Mesenchymal stem cell (in vitro differentiated cells and primary cell): ENCODE measurements around the gene ZNF608.
A peak's percentile ranks its signal among the peaks of the same experiment; 100 is the strongest.

Source experiments
- DNase-seq: peaks from one replicate; pipeline ENCODE4 v3.0.0-alpha.2; 2013
- H2AFZ ChIP-seq: one replicate; pipeline ENCODE4 v1.6.1; 2013; ENCODE audit warnings: low read depth, mild to moderate bottlenecking, control low read depth, inconsistent platforms, low read length, moderate library complexity
- H2AK5ac ChIP-seq: 2 replicates; pipeline ENCODE4 v1.6.1; 2013; ENCODE audit warnings: low read length, moderate library complexity, mild to moderate bottlenecking, inconsistent platforms; ENCODE audit not compliant: severe bottlenecking
- H2BK120ac ChIP-seq: one replicate; pipeline ENCODE4 v1.6.1; 2013; ENCODE audit warnings: low read depth, mild to moderate bottlenecking, inconsistent platforms, low read length, moderate library complexity
- H2BK12ac ChIP-seq, 2 experiments: one replicate each; pipeline ENCODE4 v1.6.1; 2013; ENCODE audit warnings: inconsistent platforms in 2 of 2, low read length in 2 of 2, mild to moderate bottlenecking in 2 of 2, moderate library complexity in 2 of 2, control low read depth in 1 of 2
- H2BK15ac ChIP-seq: one replicate; pipeline ENCODE4 v1.6.1; 2013; ENCODE audit warnings: mild to moderate bottlenecking, low read depth, inconsistent platforms; ENCODE audit not compliant: poor library complexity, severe bottlenecking
- H2BK5ac ChIP-seq: 2 replicates; pipeline ENCODE4 v1.6.1; 2013; ENCODE audit warnings: low read depth, mild to moderate bottlenecking, low read length, control low read depth, inconsistent platforms; ENCODE audit not compliant: poor library complexity, severe bottlenecking
- H3K14ac ChIP-seq, 2 experiments: one replicate each; pipeline ENCODE4 v1.6.1; 2013; ENCODE audit warnings: inconsistent platforms in 2 of 2, low read length in 2 of 2, control low read depth in 1 of 2, mild to moderate bottlenecking in 1 of 2, moderate library complexity in 1 of 2
- H3K18ac ChIP-seq, 2 experiments: one replicate each; pipeline ENCODE4 v1.6.1; 2013; ENCODE audit warnings: inconsistent platforms in 2 of 2, low read length in 2 of 2, control low read depth in 1 of 2, low read depth in 1 of 2, mild to moderate bottlenecking in 1 of 2
- H3K23ac ChIP-seq, 2 experiments: one replicate each; pipeline ENCODE4 v1.6.1; 2013; ENCODE audit warnings: inconsistent platforms in 2 of 2, low read length in 2 of 2, mild to moderate bottlenecking in 2 of 2, moderate library complexity in 2 of 2, control low read depth in 1 of 2
- H3K27ac ChIP-seq: 2 replicates; pipeline ENCODE4 v1.5.1; 2013; ENCODE audit warnings: mild to moderate bottlenecking, moderate library complexity, low read length, control low read depth, inconsistent platforms; ENCODE audit not compliant: poor library complexity, severe bottlenecking
- H3K27me3 ChIP-seq, 2 experiments: 2 replicates each; pipeline versions ENCODE4 v1.6.1 to v1.7.0; 2013; ENCODE audit warnings: low read length in 2 of 2, mild to moderate bottlenecking in 2 of 2, moderate library complexity in 2 of 2, control low read depth in 1 of 2, inconsistent platforms in 1 of 2; ENCODE audit not compliant: control insufficient read depth in 1 of 2, insufficient read depth in 1 of 2
- H3K36me3 ChIP-seq, 2 experiments: 2 replicates each; pipeline versions ENCODE4 v1.6.1 to v1.7.0; 2013; ENCODE audit warnings: low read length in 2 of 2, control low read depth in 1 of 2, inconsistent platforms in 1 of 2, low read depth in 1 of 2, mild to moderate bottlenecking in 1 of 2; ENCODE audit not compliant: insufficient read depth in 2 of 2, control insufficient read depth in 1 of 2
- H3K4ac ChIP-seq, 2 experiments: one replicate each; pipeline ENCODE4 v1.6.1; 2013; ENCODE audit warnings: inconsistent platforms in 2 of 2, low read length in 2 of 2, mild to moderate bottlenecking in 2 of 2, moderate library complexity in 2 of 2, control low read depth in 1 of 2, low read depth in 1 of 2
- H3K4me1 ChIP-seq: 2 replicates; pipeline ENCODE4 v1.6.1; 2013; ENCODE audit warnings: low read depth, low read length, control low read depth; ENCODE audit not compliant: control insufficient read depth, insufficient read depth
- H3K4me2 ChIP-seq: 2 replicates; pipeline ENCODE4 v1.6.1; 2013; ENCODE audit warnings: low read length, mild to moderate bottlenecking, inconsistent platforms; ENCODE audit not compliant: poor library complexity, severe bottlenecking
- H3K4me3 ChIP-seq, 2 experiments: 2 replicates each; pipeline versions ENCODE4 v1.5.1 to v1.7.0; 2013; ENCODE audit warnings: low read length in 2 of 2, mild to moderate bottlenecking in 2 of 2, control low read depth in 1 of 2, low read depth in 1 of 2; ENCODE audit not compliant: insufficient read depth in 1 of 2
- H3K79me1 ChIP-seq: replicated peaks from 2 replicates; pipeline ENCODE4 v1.6.1; 2013; ENCODE audit warnings: mild to moderate bottlenecking, control low read depth, low read length, inconsistent platforms; ENCODE audit not compliant: poor library complexity, severe bottlenecking
- H3K9ac ChIP-seq: 2 replicates; pipeline ENCODE4 v1.7.0; 2013; ENCODE audit warnings: mild to moderate bottlenecking, low read length, moderate library complexity
- H3K9me3 ChIP-seq: 2 replicates; pipeline ENCODE4 v1.7.0; 2013; ENCODE audit warnings: mild to moderate bottlenecking, low read length; ENCODE audit not compliant: control insufficient read depth
- H4K8ac ChIP-seq: one replicate; pipeline ENCODE4 v1.6.1; 2013; ENCODE audit warnings: inconsistent platforms, mild to moderate bottlenecking, low read length, moderate library complexity
- H4K91ac ChIP-seq: one replicate; pipeline ENCODE4 v1.6.1; 2013; ENCODE audit warnings: mild to moderate bottlenecking, low read length, inconsistent platforms
- WGBS: methylation state at CpG from one replicate; pipeline ENCODE4 v1.1.7; 2013; ENCODE audit warnings: mixed read lengths; 5-methylcytosine and 5-hydroxymethylcytosine counted together

Gene ZNF608

GRCh38 chr5:124721229-124721735, 25.2 kb downstream of the ZNF608 start:
- H3K27me3 ChIP-seq, result no peaks in the 10 kb centered on the region
- no peak overlapping the region for H3K14ac ChIP-seq
- H3K4me1 ChIP-seq, result peaks cover 5% of the 10 kb centered on the region
- no peak overlapping the region for H3K4ac ChIP-seq
- H3K36me3 ChIP-seq, result peaks cover 0 to 3% of the 10 kb centered on the region in 2 experiments
- no peak overlapping the region for H4K8ac ChIP-seq
- no peak overlapping the region for H3K9ac ChIP-seq
- H3K79me1 ChIP-seq, result peaks cover 18% of the 10 kb centered on the region
- no peak overlapping the region for H3K4me3 ChIP-seq
- no peak for DNase-seq
- no peak overlapping the region for H2AFZ ChIP-seq
- 88% methylated on average over 6 of the region's 8 CpGs for WGBS
- no peak overlapping the region for H3K23ac ChIP-seq
- no peak overlapping the region for H2BK5ac ChIP-seq
- H2AK5ac ChIP-seq, result no peak overlapping the region
- H4K91ac ChIP-seq, result no peak overlapping the region
- no peak overlapping the region for H2BK15ac ChIP-seq
- no peak overlapping the region for H3K4me2 ChIP-seq
- no peak overlapping the region for H2BK120ac ChIP-seq
- H3K9me3 ChIP-seq, result no peaks in the 10 kb centered on the region
- H3K27ac ChIP-seq, result no peak overlapping the region
- H3K18ac ChIP-seq, result peak overlapping the region in 1 of 2 experiments; percentile 8
- H2BK12ac ChIP-seq, result peak overlapping the region in 1 of 2 experiments; percentile 56

DNA sequence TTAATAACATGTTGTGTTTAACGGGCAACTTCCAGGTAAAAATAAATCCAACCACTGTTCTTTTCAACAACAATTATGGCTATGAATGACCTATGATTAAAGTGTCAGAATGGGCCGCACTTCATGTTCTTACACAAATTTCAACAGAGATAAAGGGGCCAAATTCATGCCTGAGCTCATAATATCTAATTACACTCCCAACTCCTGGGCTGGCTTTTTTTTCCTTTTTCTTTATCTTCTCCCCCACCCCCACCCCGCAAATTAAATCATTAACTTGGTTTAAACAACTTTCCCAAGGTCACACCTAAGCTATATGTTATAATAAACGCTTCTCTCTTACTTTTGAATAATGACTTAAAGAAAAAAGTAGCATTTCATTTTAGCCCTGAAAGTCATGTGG, 25.8 kb downstream of the ZNF608 start:
- Histone ChIP-seq H2BK5ac (no peak overlapping the region), H3K4ac (no peak overlapping the region), H4K91ac (no peak overlapping the region), H2AK5ac (no peak overlapping the region), H4K8ac (no peak overlapping the region), H3K4me1 (peaks cover 5% of the 10 kb centered on the region), H2BK15ac (no peak overlapping the region), H3K27me3 (no peaks in the 10 kb centered on the region), H3K36me3 (peaks cover 0 to 3% of the 10 kb centered on the region in 2 experiments), H3K27ac (no peak overlapping the region), H3K4me2 (no peak overlapping the region), H3K14ac (no peak overlapping the region), H3K4me3 (no peak overlapping the region), H3K79me1 (peaks cover 15% of the 10 kb centered on the region), H2BK120ac (no peak overlapping the region), H3K9me3 (no peaks in the 10 kb centered on the region), H2AFZ (no peak overlapping the region), H3K9ac (no peak overlapping the region), H3K18ac (no peak overlapping the region), H2BK12ac (no peak overlapping the region), H3K23ac (no peak overlapping the region)
- WGBS, result 96% methylated on average over 4 of the region's 4 CpGs
- DNase-seq, result no peak

- Histone ChIP-seq H3K4me2 (no peak overlapping the region), H3K4me3 (no peak overlapping the region), H3K9me3 (no peaks in the 10 kb centered on the region), H3K79me1 (peaks cover 13% of the 10 kb centered on the region), H3K14ac (no peak overlapping the region), H2BK15ac (no peak overlapping the region), H3K18ac (no peak overlapping the region), H2BK12ac (no peak overlapping the region), H4K8ac (no peak overlapping the region), H3K4ac (no peak overlapping the region), H3K9ac (no peak overlapping the region), H2AFZ (no peak overlapping the region), H2AK5ac (no peak overlapping the region), H4K91ac (no peak overlapping the region), H3K27ac (no peak overlapping the region), H3K36me3 (peaks cover 0 to 3% of the 10 kb centered on the region in 2 experiments), H3K27me3 (no peaks in the 10 kb centered on the region), H3K4me1 (peaks cover 5% of the 10 kb centered on the region), H3K23ac (no peak overlapping the region), H2BK5ac (no peak overlapping the region), H2BK120ac (no peak overlapping the region)
- WGBS, result 69% methylated on average over 3 of the region's 4 CpGs
- DNase-seq, result no peak
These were observed 27.1 kb downstream of the ZNF608 start for GRCh38 chr5:124719113-124719967.

- Histone ChIP-seq H3K9ac (no peak overlapping the region), H3K36me3 (peaks cover 0 to 3% of the 10 kb centered on the region in 2 experiments), H2BK12ac (no peak overlapping the region), H2BK120ac (no peak overlapping the region), H3K27me3 (no peaks in the 10 kb centered on the region), H3K4me1 (peaks cover 4% of the 10 kb centered on the region), H3K23ac (no peak overlapping the region), H3K79me1 (peaks cover 11% of the 10 kb centered on the region), H3K4ac (no peak overlapping the region), H3K4me2 (no peak overlapping the region), H4K91ac (no peak overlapping the region), H4K8ac (no peak overlapping the region), H3K18ac (no peak overlapping the region), H3K14ac (no peak overlapping the region), H2BK15ac (no peak overlapping the region), H2AK5ac (no peak overlapping the region), H3K4me3 (no peak overlapping the region), H2AFZ (no peak overlapping the region), H3K27ac (no peak overlapping the region), H3K9me3 (no peaks in the 10 kb centered on the region), H2BK5ac (no peak overlapping the region)
- peak; percentile 59 for DNase-seq
- WGBS, result 63% methylated on average over 1 of the region's 2 CpGs
These were observed 28.1 kb downstream of the ZNF608 start for GRCh38 chr5:124718380-124718789.
